NCI-H524 (cell line): Measurements from ENCODE around the gene WDR27.

Experiments used
- DNase-seq, 2 experiments: peaks; one replicate each; lab custom pipeline; 2025; lab: John Stamatoyannopoulos, UW

The WDR27 gene

DNA sequence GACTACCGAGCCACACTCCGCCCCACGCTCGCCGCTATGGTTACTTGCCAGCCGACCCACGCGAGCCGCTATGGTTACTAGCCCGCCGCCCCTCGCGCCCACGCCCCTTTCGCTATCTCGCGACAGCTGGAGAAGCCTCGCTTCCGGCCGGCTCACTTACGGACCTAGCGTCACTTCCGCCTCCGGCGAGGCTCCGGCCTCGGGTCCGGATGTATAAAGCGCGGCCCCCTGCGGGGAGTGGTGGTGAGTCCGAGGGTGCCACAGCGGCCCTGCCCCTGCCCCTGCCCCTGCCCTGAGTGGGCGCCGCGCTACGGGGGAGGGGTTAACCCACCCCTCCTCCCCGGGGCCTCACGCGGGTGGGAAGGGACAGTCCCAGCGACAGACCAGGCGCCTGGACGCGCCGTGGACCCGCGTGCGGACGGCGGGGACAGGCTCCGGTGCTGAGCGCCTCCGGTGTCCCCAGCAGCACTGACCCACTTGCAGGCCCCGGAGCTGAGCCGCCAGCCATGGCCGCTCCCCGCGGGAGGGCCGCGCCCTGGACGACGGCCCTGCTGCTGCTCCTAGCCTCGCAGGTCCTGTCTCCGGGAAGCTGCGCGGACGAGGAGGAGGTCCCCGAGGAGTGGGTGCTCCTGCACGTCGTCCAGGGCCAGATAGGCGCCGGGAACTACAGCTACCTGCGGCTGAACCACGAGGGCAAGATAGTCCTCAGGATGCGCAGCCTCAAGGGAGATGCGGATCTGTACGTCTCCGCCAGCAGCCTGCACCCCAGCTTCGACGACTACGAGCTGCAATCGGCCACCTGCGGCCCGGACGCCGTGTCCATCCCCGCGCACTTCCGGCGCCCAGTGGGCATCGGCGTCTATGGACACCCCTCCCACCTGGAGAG is at the start of gene WDR27, which contains the start of gene C6orf120:
Gene WDR27 (minus strand): TSS at position 76 of the 886 bp plus-strand sequence. CDS start 13,024 bp downstream, outside the sequence.
Gene C6orf120 (plus strand): TSS at position 173 of the 886 bp plus-strand sequence. CDS start 334 bp downstream, at position 507.
- DNase-seq = peak; percentile 96 to 98

DNA sequence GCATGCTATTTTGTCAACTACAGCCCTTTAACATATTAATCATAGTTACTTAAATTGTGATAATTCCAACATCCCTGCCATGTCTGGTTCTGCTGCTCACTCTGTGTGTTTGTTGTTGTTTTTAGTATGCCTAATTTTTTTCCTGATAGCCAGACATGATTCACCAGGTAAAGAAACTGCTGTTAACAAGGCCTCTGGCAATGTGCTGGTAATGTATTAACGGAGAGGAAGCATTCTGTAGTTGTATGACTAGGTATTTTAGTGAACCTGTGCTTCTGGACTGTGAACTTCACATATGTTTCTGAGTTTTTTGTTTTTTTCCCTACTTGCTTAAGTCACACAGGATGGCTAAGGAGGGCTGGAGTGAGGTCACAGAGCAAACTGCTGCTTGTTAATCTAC is 44.7 kb upstream of the WDR27 start:
- DNase-seq = no peak

DNA sequence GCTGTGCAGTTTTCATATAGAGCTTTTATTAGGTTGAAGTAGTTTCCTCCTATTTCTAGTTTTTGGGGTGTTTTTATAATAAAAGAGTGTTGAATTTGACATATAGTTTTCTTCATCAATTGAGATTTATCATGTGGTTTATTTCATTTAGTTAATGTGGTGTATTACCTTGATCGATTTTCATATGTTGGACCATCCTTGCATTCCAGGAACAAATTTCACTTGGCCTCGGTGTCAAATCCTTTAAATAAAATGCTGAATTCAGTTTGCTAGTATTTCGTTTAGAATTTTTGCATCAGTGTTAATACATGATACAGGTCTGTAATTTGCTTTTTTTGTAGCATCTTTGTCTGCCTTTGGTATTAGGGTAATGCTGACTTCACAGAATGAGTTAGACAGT is 43.6 kb upstream of the WDR27 start:
- no peak for DNase-seq

DNA sequence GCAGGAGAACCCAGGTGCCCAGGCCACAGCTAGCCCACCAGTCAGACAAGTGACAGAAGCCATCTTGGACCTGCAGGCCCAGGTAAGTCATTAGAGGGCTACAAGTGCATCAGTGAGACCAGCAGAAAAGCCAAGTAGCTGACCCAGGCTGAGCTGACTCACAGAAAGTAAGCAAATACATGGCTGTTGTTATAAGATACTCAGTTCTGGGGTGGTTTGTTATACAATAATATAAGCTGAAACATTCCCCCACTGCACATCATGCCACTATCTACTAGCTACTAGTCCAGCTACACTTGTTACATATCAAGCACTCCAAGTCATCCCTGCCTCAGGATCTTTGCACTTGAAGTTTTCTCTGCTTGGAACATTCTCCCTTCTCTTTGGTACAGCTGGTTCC is 39.5 kb upstream of the WDR27 start:
- DNase-seq = no peak

DNA sequence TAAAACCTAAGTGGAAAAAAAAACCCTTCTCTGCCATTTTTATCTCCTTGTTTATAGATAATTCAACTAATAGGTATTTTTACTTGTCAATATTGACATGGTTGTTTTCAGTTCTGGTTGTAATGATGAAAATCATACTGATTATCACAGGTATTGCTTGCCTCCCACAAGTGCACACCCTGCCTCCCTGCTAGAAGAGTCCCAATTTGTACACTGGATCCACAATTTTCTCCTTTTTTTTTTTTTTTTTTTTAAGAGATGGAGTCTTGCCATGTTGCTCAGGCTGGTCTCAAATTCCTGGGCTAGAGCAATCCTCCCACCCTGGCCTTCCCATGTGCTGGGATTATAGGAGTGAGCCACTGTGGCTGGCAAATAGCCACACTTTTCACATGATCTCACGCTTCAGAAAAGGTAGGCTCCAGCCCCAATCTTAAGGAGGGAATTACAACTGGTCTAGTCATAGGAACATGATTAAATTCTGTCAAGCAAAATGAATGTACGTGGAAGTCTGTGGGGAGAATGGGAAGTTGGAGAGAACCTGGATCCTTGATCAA is 37.2 kb upstream of the WDR27 start:
- peak; percentile 67 to 85 for DNase-seq

DNA sequence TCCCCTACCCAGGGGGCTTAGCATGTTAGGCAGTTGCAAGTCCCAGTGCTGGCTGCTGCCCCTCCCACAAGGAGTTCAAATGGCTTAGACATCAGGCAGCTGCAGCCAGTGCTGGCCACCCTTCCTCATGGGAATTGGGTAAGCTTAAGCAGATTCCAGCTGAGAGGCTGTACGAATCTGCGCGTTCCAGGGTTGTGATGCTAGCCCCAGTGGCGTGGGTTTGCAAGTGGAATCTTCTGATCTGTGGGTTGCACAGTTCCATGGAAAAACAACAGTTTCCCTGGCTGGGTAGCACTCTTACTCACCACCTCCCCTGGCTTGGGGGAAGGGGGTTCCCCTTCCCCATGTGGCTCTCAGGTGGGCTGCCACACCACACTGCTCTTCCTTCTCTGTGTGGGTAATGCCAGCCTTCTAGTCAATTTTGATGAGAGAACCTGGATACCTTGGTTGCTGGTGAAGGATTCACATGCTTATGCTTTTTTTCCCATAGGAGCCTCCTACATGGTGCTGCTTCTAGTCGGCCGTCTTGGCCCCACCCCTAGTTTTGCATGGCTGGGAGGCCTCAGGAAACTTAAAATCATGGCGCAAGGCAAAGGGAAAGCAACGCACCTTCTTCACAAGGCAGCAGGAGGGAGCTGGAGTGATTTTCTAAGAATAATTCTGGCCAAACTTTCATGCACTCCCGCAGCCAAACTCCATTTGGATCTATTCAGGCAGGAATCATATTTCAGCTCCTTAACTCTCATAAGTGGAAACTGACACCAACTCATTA is 36.6 kb upstream of the WDR27 start:
- peak; percentile 73 to 91 for DNase-seq

DNA sequence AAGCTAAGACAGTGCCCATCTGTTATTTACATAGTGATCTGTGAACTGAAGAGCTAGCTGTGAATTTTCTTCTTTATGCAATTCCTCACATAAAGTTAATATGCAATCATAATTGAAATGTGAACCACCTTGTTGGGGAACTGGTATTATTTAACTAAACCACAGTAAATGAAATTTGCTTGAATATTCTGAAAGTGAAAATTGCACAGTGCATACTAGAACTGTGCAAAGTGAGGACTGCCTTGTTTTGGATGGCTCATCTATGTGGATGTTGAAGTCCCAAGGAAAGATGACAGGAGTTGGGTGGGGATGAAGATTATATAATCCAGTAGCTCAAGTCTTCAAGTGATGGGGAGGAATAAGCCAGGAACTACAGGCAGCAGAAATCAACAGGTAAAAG is 28.1 kb upstream of the WDR27 start:
- DNase-seq = no peak

DNA sequence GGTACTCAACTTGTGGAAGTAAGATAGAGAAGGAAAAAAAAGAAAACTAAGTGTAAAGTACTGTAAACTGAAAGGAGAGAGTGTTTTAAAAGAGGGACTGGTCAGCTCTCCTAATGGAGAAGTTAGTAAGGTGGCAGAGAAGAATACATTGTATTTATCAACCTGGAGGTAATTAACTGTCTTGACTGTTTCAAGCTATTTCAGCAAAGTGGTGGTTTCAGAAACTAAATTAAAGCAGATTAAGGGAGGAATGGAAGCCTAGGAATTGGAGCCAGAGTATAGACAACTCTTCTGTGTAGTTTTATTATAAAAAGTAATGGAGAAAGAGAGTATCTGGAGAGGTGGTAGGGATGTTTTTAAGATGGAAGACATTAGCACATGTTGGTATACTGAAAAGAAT is 25.1 kb upstream of the WDR27 start:
- DNase-seq = no peak

DNA sequence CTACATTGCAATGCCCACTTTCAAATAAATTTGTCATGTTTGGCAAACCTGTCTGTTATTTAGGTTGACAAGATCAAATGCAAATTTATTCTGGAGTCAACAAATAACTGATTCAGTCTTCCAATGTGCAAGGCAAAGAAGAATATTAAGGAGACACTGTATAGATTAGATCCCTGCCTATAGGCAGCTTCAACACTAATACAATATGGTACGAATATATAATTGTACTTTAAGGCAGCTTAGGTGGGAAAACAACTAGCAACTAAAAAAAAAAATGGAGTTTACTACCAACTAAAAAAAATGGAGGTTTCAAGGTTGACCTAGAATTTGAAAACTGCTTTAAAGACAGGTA is 24.2 kb upstream of the WDR27 start:
- no peak for DNase-seq

DNA sequence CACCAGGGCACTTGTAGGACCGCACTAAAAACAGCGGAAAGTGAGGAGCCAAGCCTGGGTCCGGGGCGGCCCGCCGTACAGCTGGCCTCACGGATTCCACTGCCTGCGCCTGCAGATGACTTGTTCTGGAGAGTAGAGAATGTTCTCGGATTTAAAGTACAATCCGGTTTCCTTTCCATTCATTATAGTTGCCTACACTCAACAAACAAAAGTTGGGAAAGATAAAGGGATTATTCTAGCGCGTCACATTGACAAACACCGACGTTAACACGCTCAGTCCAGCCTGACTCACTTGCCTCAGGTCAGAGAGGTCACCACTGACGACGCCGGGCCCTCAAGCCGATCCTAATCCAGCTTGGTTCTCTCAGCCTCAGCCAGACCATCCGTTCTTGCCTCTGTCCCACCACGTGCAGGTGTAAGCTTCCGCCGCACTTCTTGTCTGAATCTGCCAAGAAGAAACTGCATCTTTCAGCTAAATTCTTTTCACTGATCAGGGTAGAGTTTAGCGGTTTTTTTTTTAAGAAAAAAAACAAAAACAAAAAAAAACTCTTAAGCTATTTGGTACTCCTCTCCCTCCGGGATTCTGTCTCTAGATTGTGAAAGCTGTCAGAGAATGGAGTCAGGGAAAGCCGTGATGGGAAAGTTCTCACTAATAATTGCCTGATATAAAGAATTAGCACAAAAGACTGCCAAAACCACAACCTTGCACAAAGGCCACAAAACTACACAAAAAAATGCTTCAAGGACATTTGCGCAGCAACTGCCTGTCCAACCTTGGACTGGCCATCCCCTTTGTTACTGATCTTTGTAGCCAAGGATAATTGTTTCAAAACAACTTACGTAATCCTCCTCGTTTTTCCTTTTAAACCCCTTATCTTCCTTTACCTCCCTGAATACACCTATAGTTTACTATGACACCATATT is 23.6 kb upstream of the WDR27 start:
- DNase-seq = peak; percentile 2 to 45

DNA sequence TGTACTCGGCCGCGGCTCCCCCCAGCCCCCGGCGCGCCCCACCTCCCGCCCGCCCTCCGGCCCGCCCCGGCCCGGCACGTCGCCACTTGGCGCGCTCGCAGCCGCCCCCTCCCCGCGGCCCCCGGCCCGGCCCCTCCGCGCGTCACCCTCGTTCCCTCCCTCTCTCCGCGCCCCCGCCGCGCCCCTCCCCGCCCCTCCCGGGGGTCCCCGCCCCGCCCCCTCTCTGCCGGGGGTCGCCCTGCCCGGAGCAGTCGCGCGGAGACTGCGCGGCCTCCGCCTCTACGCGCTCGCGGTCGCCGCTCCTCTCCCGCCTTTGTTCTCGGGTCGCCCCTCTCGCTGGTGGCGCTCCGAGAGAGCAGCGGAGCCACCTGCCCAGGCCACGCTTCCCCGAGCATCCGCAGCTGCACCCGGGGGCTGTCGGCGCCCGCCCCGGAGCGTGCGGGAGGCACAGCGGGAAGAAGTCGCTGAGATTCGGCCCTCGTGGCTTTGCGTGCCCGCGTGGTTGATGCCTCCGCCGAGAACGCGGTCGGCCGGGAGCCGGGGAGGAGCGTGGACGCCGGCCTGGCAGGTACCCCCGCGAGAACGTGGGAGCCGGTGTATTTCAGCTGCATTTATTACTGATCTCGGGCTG is 22.8 kb upstream of the WDR27 start, which contains the start of gene PHF10:
Gene PHF10 (minus strand): TSS at position 7 of the 631 bp plus-strand sequence. CDS start 569 bp downstream, outside the sequence.
- DNase-seq = peak; percentile 51 to 75

DNA sequence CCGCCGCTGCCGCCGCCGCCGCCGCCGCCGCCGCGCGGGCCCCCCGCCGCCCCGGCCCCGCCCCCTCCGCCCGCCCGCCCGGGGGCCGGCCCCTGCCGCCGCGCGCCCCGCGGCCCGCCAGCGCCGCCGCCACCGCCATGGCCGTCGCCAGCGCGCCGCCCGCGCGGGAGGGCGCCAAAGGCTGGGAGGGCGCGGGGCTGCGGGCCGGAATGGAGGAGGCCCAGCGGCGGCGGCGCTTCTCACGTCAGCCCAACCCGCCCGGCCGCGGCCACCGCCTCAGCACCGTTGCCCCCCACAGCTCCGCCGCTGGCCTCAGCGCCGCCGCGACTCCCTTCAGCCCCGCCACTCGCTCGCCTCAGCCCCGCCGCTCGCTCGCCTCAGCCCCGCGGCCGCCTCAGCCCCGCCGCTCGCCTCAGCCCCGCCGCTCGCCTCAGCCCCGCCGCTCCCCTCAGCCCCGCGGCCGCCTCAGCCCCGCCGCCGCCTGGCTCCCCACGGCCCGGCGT is 22.2 kb upstream of the WDR27 start:
- DNase-seq = peak in 1 of 2 experiments; percentile 41

DNA sequence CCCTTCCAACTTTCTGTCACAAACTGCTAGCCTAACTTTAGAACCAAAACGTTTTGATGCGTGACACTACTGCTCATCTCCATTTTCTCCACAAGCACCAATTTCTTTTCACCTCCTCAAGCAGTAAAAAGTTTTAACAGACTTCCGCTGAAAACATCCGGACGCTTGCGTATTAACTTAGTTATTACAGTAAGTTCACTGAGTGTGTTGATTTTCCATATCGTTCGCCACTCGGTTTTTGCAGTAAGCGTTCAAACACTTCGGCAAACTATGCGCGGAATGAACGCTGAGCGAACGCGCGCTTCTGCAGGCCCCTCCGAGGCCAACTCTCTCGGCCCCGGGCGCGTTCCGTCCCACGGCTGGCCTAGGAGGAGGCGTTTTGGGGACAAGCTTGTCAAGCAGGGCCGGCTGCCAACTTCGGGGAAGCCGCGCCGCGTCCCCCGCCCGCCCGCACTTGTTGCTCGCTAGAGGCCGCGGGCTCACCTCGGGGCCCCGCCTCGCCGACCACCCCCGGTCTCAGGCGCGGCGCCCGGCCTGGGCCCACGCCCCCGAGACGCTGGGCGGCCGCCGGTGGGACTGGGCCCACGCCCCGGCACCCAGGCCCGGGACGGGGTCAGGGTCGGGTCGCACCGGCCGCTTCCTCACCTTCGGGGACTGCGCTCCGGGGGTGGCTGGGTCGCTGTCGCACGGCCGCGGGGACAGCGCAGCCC is 21.5 kb upstream of the WDR27 start:
- DNase-seq = peak; percentile 43 to 51

DNA sequence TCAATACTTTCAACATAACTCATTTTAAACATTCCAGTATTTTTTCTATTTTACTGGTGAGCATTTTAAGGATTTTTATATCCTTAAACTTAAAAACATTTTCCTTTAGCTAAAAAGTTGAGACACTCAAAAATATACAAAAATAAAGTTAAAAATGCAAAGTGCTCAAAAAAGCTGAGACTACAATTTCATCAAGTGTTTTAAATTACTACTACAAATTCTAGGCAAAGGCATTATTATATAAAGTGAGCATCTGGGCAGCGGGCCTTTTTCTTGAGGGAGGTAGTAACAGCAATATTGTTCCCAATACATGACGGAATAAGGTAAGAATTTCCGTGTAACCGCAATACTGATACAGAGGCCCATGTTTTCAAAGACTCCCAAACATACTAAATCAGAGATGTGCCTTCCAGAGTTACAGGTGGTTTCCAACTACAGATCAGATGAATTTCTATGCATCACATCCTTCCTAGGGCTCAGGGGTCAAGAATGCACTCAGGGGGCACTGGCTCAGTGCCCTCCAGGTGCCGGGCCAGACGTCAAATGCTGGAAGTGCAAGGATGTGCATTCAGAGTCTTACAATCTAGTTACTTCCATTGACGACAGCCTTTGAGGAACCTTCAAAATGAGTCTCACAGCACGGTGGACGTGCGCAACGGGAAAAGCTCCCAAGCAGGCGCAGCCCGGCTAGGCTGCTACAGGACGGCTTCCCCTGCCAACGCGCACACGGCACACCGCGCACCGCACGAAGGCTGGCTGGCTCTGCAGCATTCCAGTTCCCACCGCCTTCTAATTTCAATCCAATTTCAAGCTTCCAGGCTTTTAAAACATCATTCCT is 20.8 kb upstream of the WDR27 start:
- DNase-seq = peak; percentile 12 to 40

DNA sequence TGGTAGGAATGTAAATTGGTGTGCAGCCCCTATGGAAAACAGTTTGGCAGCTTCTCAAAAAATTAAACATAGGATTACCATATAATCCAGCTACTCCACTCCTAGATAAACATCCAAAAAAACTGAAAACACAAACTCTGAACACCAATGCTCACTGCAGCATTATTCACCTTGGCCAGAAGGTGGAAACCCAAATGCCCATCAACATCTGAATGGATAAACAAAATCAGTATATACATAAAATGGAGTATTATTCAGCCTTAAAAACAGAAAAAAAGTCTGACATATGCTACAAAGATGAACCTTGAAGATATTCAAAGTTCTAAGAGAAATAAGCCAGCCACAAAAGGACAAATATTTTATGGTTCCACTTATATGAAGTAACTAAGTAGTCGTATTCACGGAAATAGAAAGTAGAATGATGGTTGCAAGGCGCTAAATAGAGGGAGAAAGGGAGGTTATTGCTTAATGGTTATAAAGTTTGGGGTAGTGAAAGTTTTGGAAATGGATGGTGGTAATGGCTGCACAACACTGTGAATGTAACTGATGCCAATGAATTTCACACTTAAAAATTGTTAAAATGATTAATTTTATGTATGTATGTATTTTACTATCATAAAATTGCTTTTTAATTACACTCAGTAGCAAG is 18.5 kb upstream of the WDR27 start:
- no peak for DNase-seq

DNA sequence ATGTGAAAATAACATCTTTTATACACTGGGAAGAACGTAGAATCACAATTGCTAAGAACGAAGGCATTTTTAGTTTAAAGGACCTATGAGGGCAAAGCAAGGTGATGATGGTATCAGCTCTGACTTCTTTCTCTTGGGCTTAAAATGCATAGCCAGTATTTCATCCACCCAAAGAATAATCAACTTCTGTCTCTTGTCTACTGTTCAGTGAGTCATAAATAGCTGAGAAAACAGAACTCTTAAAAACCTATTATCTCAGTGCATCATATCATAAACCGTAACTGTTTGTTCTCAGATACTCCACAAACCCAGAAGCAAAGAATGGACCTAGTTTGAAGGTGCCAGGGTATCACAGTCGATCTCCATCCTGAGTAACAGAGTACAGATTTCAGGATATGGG is 17.3 kb upstream of the WDR27 start:
- DNase-seq = no peak

DNA sequence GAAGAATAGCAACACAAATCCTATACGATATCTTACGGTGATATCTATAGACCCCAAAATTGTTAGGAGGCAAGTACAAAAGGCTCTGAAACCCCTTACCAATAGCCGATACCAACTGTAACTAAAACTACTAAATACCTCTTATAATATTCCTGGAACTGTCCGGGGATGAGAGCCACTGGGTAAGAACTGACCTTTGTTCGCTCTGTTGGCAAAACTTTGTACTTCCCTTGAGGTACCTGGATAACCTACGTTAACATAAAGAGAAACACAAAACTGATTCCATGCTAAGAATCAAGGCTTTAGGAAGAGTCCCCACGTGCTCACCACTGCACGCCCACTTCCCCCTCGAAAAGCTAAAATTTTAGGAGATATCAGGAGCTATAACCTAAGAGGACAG is 12.8 kb upstream of the WDR27 start:
- no peak for DNase-seq

DNA sequence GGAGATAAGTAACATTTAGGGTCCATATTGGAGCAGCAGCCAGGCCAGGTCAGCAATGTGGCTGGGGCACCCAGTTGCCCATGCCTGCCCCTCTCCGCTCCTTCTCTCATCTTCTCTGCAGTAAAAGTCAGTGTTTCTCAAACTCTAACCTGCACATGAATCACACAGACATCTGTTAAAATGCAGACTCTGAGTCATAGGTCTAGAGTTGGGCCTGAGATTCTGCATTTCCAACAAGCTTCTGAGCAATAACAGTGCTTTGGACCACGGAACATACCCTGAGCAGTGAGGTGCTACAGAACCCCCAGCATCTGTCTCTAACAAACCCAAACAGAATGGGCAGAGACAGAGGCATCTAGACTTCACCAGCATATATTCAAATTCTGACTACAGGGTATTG is 12.3 kb upstream of the WDR27 start:
- DNase-seq = no peak

DNA sequence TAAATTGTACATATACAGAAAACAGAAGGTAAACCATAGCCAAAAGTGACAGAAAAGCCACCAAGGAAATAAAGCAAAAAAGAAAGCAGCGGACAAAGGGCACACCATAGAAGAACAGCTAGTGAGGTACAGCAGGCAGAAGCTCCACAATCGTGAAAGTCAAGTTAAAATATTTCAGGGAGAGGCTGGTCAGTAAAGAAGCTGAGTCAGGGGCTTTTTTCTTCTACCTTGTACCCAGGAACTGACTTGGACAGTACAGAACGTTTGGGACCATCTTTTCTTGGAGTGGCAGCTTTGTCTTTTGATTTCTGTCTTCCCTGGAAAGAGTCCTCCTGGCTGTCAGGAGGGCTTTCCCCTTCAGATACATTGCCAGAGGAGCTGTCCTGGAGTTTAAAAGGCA is 8.2 kb upstream of the WDR27 start:
- DNase-seq = no peak
